ENCODE results near the gene PTPRN2.
"Not testable (repeated sequence)": the region's sequence is repeated elsewhere in the genome, so short reads cannot be mapped to it uniquely, and the experiment has no call there.

The PTPRN2 gene

DNA sequence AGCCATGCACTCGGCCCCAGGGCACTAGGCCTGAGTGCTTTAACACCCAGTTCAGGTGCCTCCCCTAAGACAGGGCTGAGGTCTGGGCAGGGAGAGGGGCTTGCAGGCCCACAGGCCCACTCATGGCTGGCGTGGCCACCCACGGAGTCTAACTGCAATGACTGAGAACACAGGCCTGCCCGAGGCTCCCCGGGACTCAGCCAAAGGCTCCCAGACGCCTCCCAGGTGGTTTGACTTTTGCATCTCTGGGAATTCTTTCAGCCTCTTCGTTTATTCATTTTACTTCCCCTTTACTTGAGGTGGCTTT is 37.3 kb downstream of the PTPRN2 start:
- DNase-seq, result no peak

DNA sequence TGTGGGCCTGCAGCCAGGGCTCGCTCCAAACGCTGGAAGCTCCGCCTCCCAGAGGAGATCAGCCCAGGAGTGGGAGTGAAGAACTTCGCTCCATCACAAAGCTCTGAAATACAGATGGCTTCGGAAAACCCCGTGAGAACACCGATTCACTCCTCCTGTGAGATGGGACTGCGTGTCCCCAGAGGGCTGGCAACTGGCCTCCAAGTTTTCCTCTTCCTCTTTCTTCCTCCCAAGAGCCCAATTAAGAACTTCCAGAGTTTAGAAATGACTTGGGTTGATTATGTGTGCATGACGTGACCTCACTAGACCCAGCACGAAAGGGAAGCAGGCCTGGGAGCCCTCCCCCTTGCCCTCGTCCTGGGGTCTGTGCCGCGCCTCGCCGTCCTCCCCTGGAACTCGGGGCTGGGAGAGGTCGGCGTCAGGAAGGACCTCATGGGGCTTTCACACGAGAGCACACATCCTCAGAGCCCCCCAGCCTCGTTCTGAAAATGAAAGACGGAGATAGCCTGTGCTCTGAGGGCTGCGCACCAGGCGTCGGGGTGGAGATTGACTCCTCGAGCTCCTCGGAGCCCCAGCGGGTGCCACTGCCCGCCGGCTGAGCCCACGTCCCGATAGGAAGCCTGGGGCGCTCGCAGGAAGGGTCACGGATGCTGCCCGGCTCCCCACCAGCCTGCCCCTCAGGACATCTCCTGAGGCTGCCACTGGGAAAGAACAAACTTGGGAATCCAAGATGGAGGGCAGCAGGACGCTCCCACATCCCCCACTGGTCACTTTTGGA is 37.8 kb downstream of the PTPRN2 start:
- no peak for DNase-seq

DNA sequence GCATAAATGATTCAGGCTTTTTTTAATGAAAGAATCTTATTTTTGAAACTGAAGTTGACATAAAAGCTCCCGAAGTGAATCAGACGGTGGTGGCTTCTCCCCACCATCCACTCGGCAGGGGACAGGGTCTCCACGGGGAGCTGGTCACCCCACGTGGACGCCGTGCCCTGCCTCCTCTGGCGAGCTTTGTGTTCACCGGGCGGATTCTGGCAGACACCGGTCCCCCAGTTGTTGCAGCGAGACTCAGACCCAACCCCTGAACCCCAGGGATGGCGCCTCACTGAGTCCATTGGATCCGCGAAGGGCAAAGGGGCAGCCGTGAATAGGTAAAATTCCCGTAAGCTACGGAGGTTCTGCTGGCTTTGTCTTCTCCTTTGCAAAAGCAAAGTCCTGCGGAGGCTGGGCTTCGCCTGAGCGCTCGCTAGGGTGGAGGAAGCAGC is 38.4 kb downstream of the PTPRN2 start:
- no peak for DNase-seq

DNA sequence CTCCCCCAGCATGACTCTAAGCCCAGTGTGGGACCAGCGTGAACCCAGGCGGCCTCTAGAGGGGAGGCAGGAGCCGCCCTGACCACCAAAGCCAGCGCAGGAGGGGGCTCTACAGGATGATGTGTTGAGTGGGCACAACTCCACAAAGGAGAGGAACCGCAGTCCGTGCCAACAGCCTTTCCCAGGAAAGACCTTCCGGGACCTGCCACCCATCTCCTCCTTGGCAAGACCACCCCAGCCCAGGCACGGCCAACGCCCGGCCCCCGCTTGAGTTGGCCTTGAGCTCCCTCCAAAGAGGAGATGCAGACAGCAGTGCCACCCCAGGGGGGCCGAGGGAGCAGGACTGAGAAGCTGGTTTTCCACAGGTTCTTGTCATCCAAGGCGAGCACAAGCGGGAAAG is 38.9 kb downstream of the PTPRN2 start:
- DNase-seq, result no peak

DNA sequence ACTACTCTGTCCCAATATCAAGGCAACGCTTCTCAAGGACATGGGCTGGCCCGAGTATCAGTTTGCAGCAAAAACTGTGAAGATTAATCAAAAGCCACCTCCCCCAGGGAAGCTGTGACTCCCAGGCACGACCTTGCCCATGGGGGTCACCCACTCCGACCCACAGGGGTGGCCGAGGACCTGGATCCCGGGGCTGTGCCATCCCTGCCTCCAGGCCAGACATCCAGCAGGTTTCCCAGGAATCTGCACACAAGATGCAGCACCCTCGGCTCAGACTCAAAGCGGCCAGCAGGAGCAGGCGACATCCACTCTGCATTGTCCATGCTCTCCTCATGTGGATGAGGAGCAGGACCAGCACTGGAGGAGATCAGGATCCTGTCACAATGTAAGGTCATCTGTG is 39.8 kb downstream of the PTPRN2 start:
- DNase-seq, result no peak

DNA sequence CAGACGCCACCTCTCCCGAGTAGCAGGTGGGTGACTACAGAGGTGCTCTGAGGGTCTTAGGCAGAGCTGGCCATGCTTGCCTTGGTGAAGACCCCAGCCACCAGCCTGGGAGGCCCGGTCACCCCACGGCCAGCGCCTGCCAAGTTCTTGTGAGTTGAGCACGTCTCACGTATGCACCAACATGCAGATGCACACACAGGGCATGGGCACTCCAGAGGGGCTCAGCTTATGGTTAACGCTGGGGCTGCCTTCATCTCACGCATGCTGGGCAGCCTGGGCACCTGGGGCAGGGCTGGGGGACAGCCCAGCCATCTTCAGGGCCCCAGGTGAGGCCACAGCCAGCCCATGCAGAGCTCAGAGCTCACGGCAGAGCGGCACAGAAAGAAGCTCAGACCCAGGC is 41.0 kb downstream of the PTPRN2 start:
- DNase-seq, result no peak

DNA sequence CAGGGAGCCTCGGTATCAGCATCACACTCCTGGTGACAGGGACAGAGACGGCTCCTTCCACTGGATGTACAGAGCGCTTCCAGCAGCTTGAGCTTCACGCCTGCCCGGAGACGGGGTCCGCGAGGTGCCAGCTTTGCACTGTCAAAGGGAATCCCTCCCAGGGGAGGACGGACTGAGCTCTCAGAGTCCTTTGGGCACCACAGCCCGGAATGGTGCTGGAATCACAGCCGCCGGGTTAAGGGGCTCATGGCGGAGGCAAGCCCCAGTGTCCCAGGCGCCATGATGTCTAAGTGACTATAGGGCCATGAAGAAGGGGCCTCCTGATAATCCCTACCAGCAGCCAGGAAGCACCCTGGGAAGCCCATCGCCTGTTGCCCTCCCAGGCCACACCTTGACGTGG is 41.4 kb downstream of the PTPRN2 start:
- no peak for DNase-seq

DNA sequence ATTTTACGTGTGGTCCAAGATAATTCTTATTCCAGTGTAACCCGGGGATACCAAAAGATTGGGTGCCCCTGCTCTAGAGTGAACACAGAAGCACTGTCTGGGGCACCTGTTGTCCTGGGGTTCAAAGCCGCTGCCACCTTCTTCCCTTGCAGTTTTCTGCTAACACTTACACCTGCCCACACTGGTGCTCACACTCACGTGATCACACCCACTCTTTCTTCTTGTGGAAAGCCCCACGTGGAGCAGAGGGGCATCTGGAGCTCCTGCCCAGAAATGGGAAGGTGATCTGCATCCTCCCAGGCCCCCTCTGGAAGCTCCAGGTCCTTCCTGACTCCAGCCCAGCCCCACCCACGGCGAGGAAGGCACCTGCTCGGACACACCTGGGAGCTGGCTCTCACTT is 42.9 kb downstream of the PTPRN2 start:
- DNase-seq, result no peak

DNA sequence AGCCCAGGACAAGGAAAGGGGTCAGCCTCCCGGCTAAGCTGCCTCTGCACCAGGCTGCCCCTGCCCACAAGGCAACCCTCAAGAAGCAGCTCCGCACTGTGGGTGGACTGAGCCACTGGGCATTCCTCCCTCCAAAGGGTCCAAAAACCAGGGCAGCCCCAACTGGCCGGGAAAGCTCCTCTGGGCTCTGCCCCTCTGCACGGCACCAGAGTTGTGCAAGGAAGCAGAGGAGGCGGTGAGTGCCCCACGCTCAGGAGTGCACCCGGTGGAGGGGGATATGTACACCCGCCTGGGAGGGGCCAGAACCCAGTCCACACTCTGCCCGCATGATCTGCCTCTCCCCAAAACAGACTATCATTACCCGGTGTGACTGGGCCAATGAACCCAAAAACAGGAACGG is 43.8 kb downstream of the PTPRN2 start:
- no peak for DNase-seq

DNA sequence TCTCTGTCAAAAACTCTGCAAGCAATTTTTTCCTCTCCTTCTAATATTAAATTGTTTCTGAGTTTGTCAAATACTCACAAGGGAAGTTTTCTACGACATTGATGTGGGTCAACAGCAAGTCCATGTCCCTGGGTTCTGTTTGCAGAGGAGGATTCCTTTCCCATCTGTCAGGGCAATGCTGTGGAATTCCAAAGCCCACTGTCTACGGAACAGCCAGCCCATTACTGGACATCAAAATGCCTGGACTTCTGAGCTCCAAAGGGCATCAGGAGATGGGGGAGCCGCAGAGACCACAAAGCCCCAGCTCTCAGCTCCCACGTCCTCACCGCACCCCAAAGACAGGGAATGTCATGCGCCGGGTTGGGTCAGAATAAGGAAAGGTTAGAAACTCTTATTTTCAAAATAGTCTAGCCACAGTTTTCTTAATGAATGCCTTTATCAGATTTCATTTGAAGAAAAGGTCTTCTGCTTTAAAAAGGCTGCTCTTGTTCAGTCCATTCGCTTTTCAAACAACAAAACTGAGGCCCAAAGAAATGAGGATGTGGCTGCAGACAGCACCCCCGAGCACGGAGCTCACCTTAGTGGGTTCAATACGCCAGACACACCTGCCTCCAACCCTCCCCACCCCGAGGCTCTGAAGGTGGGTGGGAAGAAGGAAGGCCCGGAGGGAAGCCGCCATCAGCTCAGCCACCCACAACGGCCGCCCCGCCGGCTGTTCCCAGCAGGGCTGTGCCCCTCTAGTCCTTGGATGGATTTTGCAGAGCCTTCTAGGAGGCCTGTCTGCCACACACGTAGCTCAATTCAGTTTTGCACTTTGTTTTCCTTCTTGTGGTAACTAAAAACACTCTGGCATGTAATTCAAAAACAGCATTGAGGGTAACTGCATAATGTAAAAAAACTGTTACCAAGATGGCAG is 44.7 kb downstream of the PTPRN2 start:
- DNase-seq, result no peak

DNA sequence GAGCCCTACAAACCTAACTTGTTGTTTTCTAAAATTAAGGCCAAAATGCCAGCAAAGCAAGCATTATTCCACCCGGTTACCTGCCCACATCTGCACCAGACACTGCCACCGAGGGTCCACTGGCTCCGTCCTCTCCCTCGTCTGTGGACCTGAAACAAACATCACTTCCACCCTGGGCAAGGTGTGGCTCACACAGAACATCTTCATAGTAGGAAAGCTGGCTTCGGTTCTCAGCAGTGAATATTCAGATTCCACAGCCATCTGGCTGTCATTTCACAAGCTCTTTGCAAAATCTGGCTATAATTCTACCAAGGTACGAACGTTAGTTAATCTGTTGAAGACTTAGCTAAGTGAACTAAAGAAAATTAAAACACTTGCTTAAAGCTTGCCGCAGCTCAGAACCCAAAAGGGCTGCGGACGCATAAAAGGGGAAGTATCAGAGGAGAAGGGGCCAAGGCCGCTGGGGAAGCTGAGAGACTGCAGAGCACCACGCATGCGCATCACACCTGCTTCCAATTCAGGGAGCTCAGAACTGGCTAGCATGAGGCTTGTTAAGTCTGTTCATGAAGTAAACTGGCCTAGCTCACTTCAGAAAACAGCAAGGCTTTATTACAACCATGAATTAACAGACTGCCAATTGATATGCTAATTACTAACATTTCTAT is 46.1 kb downstream of the PTPRN2 start:
- DNase-seq, result no peak

DNA sequence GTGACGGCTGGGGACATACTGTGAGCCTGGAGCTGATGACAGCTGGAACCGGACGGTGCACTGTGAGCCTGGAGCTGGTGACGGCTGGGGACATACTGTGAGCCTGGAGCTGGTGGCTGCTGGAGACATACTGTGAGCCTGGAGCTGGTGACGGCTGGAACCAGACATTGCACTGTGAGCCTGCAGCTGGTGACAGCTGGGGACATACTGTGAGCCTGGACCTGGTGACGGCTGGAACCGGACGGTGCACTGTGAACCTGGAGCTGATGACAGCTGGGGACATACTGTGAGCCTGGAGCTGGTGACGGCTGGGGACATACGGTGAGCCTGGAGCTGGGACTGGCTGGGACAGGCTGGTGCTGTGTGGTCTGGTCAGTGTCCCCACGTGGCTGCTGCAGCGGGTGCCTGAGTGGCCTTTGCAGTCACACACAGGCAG is 47.9 kb downstream of the PTPRN2 start:
- no peak for DNase-seq

DNA sequence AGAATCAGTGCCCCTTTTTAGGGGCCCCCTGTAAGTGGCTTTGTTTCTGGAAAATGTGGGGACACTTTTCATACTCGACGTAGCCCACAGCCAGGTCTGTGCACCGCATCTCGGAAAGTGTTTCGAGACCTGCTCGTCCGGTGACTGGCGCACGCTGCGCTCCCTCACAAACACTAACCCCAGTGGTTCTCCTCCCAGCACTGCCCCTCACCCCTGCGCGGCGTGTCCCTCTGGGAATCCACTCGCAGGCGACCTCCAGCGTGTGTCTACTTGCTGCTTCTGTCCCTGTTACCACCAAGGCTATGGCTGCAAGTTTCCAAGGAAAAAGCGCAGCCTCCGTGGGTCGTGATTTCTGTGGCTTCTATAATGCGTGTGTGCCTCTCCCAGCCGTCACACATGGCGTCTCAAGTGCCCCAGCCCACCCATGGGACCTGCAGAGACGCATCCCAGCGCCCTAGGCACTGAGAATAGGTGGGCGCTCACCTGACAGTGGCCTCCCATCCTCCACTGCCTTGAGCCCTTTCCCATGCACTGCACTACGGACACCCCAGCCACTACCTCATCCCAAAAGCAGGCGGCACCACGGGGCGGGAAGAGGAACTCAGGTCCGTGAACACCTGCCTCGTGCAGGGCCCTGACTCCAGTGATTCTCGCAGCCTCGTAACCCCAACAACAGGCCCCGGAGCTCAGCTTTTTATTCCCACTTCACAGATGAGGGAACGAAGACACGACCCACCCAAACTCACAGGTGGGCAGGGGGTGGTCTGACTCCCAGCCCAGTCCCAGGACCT is 49.3 kb downstream of the PTPRN2 start:
- DNase-seq, result no peak

DNA sequence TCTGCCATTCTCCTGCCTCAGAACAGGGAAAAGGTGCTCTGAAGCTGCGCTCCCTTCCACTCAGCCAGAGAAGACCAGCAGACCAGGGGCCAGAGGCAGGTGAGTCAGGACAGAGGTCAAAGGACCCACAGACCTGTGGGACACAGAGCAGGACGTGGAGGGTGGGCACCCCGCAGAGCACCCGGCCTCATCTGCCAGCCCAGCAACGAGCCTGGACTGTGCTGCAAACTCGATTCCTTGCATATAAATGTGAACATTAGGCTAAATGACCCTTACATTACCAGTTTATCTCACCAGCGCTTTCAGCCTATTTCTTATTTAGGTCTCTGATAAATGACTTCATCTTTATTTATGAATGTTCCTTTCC is 50.1 kb downstream of the PTPRN2 start:
- DNase-seq, result no peak

DNA sequence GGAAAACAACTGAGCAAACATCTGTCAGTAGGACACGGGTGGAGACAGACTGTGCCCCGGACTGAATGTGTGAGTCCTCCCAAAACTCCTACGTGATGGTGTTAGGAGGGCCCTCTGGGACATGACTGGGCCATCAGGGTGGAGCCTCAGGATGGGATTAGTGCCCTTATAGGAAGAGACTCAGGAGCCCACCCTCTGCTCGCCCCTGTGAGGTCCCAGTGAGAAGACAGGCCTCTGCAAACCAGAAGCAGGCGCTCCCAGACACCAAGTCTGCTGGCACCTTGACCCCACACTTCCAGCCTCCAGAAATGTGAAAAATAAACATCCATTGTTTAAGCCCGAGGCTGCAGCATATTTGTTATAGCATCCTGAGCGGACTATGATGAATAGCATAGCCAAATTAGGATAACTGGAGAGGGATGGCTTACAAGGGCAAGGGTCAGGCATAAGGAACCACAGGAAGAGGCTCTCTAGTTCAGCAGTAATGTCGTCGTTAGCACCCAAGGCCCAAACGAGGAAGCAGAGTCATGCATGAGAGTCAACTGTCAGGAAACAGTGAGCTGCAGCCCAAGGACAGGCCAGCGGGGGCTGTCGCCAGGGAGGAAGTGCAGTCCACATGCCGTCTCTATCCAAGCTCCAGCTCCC is 50.6 kb downstream of the PTPRN2 start:
- DNase-seq, result no peak

DNA sequence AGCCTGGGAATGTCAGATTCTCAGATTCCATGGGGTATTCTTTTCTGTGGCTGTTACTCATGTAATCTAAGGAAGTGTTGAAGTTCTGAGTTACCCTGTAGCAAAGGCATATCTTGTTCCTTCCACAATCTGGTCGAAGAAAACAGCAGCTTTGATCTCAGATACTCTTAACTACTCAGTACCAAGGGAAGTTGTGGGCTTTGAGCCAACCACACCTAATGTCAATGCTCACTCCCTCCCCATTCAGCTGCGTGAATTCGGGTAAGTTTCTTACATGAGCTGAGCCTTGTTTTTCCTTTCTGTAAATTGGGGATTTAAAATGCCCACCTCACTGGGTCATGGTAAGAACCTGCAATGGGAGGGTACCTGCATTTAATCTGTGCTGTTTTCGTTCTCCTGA is 52.5 kb downstream of the PTPRN2 start:
- no peak for DNase-seq

DNA sequence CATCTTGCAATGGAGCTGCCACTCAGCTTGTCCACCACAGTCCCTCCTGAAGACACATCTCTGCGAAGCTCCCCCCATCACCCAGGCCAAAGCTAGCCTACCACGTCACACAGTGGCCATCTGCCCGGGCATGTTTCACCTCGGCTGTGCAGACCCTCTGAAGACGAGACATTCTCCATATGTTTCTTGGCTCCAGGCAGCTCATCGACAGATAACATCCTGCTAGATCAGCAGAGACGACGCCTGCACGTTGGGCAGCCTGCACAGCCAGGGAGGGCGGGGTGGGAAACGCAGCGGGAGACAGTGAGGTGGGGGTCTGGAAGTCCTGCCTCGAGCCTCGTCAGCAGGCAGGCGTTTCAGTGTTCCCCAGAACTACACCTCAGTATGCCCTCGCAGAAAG is 53.0 kb downstream of the PTPRN2 start:
- DNase-seq, result no peak

DNA sequence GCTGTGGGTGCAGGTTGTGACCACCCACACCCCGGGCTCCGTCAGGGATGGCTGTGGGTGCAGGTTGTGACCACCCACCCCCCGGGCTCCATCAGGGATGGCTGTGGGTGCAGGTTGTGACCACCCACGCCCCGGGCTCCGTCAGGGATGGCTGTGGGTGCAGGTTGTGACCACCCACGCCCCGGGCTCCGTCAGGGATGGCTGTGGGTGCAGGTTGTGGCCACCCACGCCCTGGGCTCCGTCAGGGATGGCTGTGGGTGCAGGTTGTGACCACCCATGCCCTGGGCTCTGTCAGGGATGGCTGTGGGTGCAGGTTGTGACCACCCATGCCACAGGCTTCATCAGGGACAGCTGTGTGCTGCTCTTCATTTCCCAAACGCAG is 53.5 kb downstream of the PTPRN2 start:
- not testable (repeated sequence) for DNase-seq

DNA sequence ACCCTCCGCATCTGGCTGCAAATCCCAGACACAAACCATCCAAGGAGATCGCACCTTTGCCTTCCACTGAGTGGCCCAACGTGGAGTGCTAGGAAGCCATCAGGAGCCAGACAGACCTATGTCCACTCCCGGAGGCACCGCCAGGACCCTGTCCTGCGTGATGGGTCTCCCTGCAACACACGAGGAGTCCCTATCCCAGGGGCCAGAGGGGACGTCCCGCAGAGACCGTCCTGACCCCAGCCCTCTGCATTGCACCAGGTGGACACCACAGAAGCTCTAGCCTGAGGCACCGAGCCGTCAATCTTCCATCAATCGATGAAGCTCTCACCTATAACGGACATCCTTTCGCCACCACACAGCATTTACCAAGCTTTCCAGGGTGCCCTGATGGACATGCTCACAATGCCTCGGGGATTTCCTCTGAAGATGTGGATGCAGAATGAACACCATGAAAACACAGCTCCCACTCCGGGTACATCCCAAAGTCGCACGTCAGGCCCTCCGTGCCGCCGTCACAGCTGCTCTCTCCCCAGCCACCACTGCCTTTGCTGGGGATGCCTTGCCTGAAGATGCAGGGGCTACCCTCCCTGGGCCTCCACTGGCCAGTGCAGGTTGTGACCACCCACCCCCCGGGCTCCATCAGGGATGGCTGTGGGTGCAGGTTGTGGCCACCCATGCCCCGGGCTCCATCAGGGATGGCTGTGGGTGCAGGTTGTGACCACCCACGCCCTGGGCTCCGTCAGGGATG is 54.1 kb downstream of the PTPRN2 start:
- no peak for DNase-seq

DNA sequence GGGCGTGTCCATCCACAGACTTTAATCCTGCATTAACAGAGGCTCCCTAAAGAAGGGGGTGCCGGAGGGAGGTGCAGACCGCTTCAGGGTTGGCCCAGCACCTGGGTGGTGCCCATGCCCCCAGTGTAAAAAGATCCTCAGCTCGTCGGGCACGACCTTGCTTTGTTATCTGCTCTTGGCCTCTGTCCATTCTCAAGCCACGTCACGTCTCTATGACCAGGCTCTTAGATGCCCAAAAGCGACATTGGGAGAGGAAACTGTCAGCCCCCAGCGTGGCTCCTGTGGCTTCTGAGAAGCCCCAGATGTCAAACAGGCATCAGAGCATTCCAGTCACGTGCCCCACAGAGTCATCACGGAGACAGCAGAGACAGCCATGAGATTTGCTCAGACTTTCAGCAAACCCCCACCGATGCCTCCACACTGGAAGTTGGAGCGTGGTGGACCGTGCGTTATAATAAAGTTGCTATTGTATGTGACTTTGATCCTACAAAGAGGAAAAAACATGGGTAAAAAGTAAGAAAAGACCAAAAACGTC is 55.5 kb downstream of the PTPRN2 start:
- DNase-seq, result no peak

DNA sequence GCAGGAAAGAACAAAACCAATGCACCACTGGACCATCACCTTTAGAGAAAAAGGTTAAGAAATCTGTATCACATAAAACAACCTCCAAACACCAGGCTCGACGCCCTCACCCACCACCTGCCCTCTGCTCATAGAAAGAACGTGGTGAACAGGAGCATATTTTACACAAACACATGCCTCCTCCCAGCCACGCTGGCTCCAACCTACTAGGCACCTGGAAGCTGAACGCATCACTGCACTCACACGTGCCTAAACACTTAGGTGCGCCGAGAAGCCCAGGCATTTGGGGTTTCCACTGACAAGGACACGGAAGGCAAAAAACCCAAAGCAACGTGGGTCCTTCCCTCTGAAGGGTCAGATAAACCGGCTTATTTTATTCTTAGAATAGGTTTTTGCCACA is 56.0 kb downstream of the PTPRN2 start:
- no peak for DNase-seq
